Upper lobe of left lung (tissue), 6 donors: ENCODE data around the gene WNT2. TPM values are rescaled to one million over a fixed set of nuclear protein-coding genes. Genes with fewer than 3 reads are reported as not detected.

ENCODE experiments used
- ATAC-seq, 2 donors: fragments of 200-7000 bp; cut with Tn5 transposase; one replicate each; pipeline ENCODE4 v1.9.1; 2022; ENCODE audit warnings: mild to moderate bottlenecking in 2 of 2, moderate library complexity in 2 of 2; ENCODE audit not compliant: low FRiP score in 2 of 2
- DNase-seq, 2 donors: peaks; one replicate each; pipeline ENCODE4 v3.0.0-alpha.2; 2019 to 2020
- H3K27ac ChIP-seq, 4 donors: fragments of 200-600 bp; sonication (generic); one replicate each; pipeline ENCODE4 v1.5.1; 2016 to 2019
- H3K27me3 ChIP-seq, 4 donors: fragments of 200-600 bp; sonication (generic); one replicate each; pipeline ENCODE4 v1.5.1; 2017 to 2019
- H3K36me3 ChIP-seq, 4 donors: fragments of 200-600 bp; sonication (generic); one replicate each; pipeline ENCODE4 v1.5.1; 2016 to 2019
- H3K4me1 ChIP-seq, 4 donors: fragments of 200-600 bp; sonication (generic); one replicate each; pipeline ENCODE4 v1.5.1; 2018 to 2019
- H3K4me3 ChIP-seq, 4 donors: fragments of 200-600 bp; sonication (generic); one replicate each; pipeline ENCODE4 v1.5.1; 2017 to 2019; ENCODE audit warnings: mild to moderate bottlenecking in 2 of 4, moderate library complexity in 1 of 4
- H3K9me3 ChIP-seq, 4 donors: fragments of 200-600 bp; sonication (generic); one replicate each; pipeline ENCODE4 v1.5.1; 2018 to 2019
- EP300 ChIP-seq, 4 donors: sonication (generic); formaldehyde crosslinking; IDR thresholded peaks; one replicate each; pipeline ENCODE4 v1.5.1; 2017; ENCODE audit warnings: antibody characterized with exemption in 4 of 4, control low read depth in 2 of 4
- POLR2A ChIP-seq, 4 donors: fragments of 450-650 bp; IDR thresholded peaks; one replicate each; pipeline ENCODE4 v1.5.1; 2016 to 2017; ENCODE audit warnings: antibody characterized with exemption in 4 of 4, mild to moderate bottlenecking in 2 of 4
- POLR2AphosphoS5 ChIP-seq, 2 donors: sonication (generic); formaldehyde crosslinking; IDR thresholded peaks; one replicate each; pipeline ENCODE4 v1.5.1; 2017; ENCODE audit warnings: antibody characterized with exemption in 2 of 2
- WGBS, 2 donors: methylation state at CpG; one replicate each; pipeline ENCODE4 v1.1.5; 2017 to 2018; 5-methylcytosine and 5-hydroxymethylcytosine counted together
- total RNA-seq, 6 donors: library from RNA; depleted of rRNA in 4 of 6; stranded (reverse); fragments of >200 nt in 4 of 6; gene quantifications; one replicate each; pipeline versions ENCODE4 v1.1.0 to v1.2.1, GENCODE V29; 2016 to 2021
- TF ChIP-seq, protein P1 (sequence below), 6 experiments: fragments of 450-650 bp in 4 of 6; fragments of 200-600 bp in 2 of 6; sonication (generic) in 2 of 6; IDR thresholded peaks; one replicate each; pipeline ENCODE4 v1.5.1; 2016 to 2019; ENCODE audit warnings: antibody characterized with exemption in 6 of 6
- donor health status: DM: no; HTN: no; CAD: no; lungs with moderate emphysema.
- donor health status: DM: no; HTN: yes; CAD: no; lungs with severe emphysema.

The WNT2 gene
- total RNA-seq, 6 donors from 2014 or later: 1.0 to 13.9 (median 7.1) TPM

GRCh38 chr7:117297606-117298005, 25.3 kb downstream of the WNT2 start:
- WGBS, 2 donors: 90 to 91% methylated on average over 12 of the region's 12 CpGs
- Histone ChIP-seq H3K4me1 (no peaks in the 10 kb centered on the region), H3K9me3 (no peaks in the 10 kb centered on the region), H3K36me3 (no peaks in the 10 kb centered on the region), H3K27ac (no peak overlapping the region), H3K4me3 (no peak overlapping the region), H3K27me3 (no peaks in the 10 kb centered on the region)
- no peak for DNase-seq
- no peak for ATAC-seq
- TF ChIP-seq EP300 (IDR thresholded peaks at IDR 0.05): no peak
- no peak for TF ChIP-seq POLR2AphosphoS5 (IDR thresholded peaks at IDR 0.05)
- TF ChIP-seq, protein P1, sequence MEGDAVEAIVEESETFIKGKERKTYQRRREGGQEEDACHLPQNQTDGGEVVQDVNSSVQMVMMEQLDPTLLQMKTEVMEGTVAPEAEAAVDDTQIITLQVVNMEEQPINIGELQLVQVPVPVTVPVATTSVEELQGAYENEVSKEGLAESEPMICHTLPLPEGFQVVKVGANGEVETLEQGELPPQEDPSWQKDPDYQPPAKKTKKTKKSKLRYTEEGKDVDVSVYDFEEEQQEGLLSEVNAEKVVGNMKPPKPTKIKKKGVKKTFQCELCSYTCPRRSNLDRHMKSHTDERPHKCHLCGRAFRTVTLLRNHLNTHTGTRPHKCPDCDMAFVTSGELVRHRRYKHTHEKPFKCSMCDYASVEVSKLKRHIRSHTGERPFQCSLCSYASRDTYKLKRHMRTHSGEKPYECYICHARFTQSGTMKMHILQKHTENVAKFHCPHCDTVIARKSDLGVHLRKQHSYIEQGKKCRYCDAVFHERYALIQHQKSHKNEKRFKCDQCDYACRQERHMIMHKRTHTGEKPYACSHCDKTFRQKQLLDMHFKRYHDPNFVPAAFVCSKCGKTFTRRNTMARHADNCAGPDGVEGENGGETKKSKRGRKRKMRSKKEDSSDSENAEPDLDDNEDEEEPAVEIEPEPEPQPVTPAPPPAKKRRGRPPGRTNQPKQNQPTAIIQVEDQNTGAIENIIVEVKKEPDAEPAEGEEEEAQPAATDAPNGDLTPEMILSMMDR (IDR thresholded peaks at IDR 0.05): no peak
- no peak for TF ChIP-seq POLR2A (IDR thresholded peaks at IDR 0.05)

DNA sequence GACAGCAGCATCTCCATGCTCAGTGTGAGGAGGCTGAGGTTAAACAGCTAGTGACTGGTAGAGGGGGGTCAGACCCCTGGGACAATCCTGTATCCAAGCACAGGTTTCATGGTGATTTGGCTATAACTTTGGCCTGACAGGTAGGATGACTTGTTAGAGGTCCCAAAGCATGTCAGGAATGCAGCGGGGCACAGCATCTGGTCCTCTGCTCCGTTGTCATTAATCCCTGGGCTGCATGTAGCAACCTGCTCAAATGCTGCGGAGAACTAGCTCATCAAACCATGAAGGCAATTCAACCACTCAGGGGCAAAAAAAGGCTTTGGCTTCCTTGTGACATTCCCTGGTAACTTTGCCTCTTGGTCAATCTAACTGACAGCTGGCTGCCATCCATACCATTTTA, 26.8 kb downstream of the WNT2 start:
- no peak for DNase-seq
- TF ChIP-seq POLR2A (IDR thresholded peaks at IDR 0.05): no peak
- no peak for TF ChIP-seq EP300 (IDR thresholded peaks at IDR 0.05)
- no peak for TF ChIP-seq POLR2AphosphoS5 (IDR thresholded peaks at IDR 0.05)
- TF ChIP-seq, protein P1 (IDR thresholded peaks at IDR 0.05): no peak
- H3K9me3 ChIP-seq: no peaks in the 10 kb centered on the region
- H3K36me3 ChIP-seq: no peaks in the 10 kb centered on the region
- H3K4me1 ChIP-seq: no peaks in the 10 kb centered on the region
- 56 to 74% methylated on average over 3 of the region's 3 CpGs for WGBS, 2 donors
- ATAC-seq: no peak
- H3K4me3 ChIP-seq: no peak overlapping the region
- no peaks in the 10 kb centered on the region for H3K27me3 ChIP-seq
- no peak overlapping the region for H3K27ac ChIP-seq

- TF ChIP-seq POLR2AphosphoS5 (IDR thresholded peaks at IDR 0.05) (no peak), EP300 (IDR thresholded peaks at IDR 0.05) (no peak), POLR2A (IDR thresholded peaks at IDR 0.05) (no peak)
- TF ChIP-seq, protein P1 (IDR thresholded peaks at IDR 0.05): no peak
- DNase-seq (no peak), ATAC-seq (no peak)
- Histone ChIP-seq H3K27me3 (no peaks in the 10 kb centered on the region), H3K4me1 (peaks cover 0 to 16% (median 4%) of the 10 kb centered on the region in 4 donors), H3K27ac (no peak overlapping the region), H3K9me3 (no peaks in the 10 kb centered on the region), H3K36me3 (no peaks in the 10 kb centered on the region), H3K4me3 (no peak overlapping the region)
- 82 to 84% methylated on average over 5 of the region's 5 CpGs for WGBS, 2 donors
These were observed 37.0 kb downstream of the WNT2 start for GRCh38 chr7:117285826-117286225.

DNA sequence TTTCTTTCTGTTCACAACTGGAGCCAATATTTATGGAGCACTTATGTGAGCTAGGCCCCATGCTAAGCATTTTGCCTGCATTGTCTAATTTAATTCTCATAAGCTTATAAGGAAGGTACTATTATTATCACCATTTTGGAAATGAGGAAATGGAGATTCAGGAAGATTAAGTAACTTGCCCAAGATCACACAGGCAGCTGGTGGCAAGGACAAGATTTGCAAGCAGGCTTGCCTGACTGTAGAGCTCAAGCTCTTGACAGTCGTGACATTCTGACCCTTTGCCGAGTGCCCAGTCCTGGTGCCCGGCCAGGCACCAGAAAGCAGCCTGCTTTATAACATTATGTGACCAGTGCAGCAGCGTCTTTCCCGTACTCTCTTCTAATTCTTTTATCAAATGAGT, 38.2 kb downstream of the WNT2 start:
- ATAC-seq (no peak), DNase-seq (no peak)
- no peaks in the 10 kb centered on the region for H3K27me3 ChIP-seq
- peaks cover 7 to 27% (median 11%) of the 10 kb centered on the region in 4 donors for H3K4me1 ChIP-seq
- H3K9me3 ChIP-seq: no peaks in the 10 kb centered on the region
- WGBS, 2 donors: 89 to 91% methylated on average over 5 of the region's 5 CpGs
- H3K4me3 ChIP-seq: no peak overlapping the region
- H3K27ac ChIP-seq: no peak overlapping the region
- no peak for TF ChIP-seq POLR2AphosphoS5 (IDR thresholded peaks at IDR 0.05)
- no peaks in the 10 kb centered on the region for H3K36me3 ChIP-seq

DNA sequence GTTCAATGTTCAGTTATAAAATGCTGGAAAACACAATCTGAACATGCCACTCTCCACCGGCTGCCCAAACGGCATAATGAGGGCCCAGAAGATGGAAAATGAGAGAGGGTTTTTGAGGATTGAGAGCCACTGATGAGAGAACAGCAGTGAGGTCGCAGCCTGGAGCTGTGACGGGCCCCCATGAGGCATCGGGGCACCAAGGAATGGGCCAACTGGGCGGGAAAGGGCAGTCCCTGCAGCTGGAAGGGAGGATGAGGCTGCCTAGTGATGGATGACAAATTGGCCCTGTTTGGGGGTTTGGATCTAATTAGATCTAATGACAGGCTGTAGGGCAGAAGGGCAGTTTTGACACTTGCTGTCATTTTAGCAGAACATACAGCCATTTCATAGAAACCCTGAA, 39.1 kb downstream of the WNT2 start:
- H3K27ac ChIP-seq: no peak overlapping the region
- peak in 1 of 2 donors; percentile 24 for DNase-seq
- no peak overlapping the region for H3K4me3 ChIP-seq
- H3K36me3 ChIP-seq: no peaks in the 10 kb centered on the region
- peak in 1 of 2 donors; percentile 2 for ATAC-seq
- 79 to 92% methylated on average over 6 of the region's 6 CpGs for WGBS, 2 donors
- TF ChIP-seq EP300 (IDR thresholded peaks at IDR 0.05): no peak
- peaks cover 7 to 27% (median 14%) of the 10 kb centered on the region in 4 donors for H3K4me1 ChIP-seq
- no peaks in the 10 kb centered on the region for H3K9me3 ChIP-seq
- H3K27me3 ChIP-seq: no peaks in the 10 kb centered on the region

DNA sequence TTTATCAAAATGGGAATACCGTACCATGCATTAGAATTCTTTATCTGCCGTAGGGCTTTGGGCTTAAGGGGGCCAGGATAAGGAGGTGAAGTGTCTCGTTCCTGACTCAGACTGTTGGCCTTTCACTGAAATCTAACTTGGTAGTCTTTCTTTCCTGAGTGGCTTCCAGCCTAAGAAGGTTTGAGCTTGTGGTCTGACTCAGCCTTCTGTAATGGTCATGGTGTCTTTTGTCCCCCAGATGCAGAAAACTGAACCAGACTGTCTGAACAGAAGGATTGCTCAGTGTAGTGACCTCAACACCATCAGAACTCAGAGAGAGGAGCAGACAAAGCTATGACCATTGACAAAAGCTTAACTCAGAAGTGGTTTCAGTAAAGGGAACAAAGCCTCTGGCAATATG, 39.5 kb downstream of the WNT2 start:
- H3K4me3 ChIP-seq: no peak overlapping the region
- no peaks in the 10 kb centered on the region for H3K27me3 ChIP-seq
- H3K36me3 ChIP-seq: no peaks in the 10 kb centered on the region
- no peak overlapping the region for H3K27ac ChIP-seq
- WGBS, 2 donors: 91 to 95% methylated on average over 3 of the region's 3 CpGs
- H3K9me3 ChIP-seq: no peaks in the 10 kb centered on the region
- ATAC-seq: peak in 1 of 2 donors; percentile 66
- H3K4me1 ChIP-seq: peaks cover 7 to 27% (median 14%) of the 10 kb centered on the region in 4 donors
- TF ChIP-seq POLR2A (IDR thresholded peaks at IDR 0.05) (no peak), EP300 (IDR thresholded peaks at IDR 0.05) (no peak), POLR2AphosphoS5 (IDR thresholded peaks at IDR 0.05) (no peak)
- TF ChIP-seq, protein P1 (IDR thresholded peaks at IDR 0.05): no peak
- no peak for DNase-seq
